ENCODE data around the gene SMARCC2. TPM values are rescaled to one million over a fixed set of nuclear protein-coding genes. Genes with fewer than 3 reads are reported as not detected.

Gene SMARCC2
- total and polyA plus RNA-seq, 2 of the 13 experiments (the other 11 are each of a cell fraction or from before 2014, with no cell fraction given), result 21.3 to 24.1 TPM

GRCh38 chr12:56158029-56158925, 31.0 kb downstream of the SMARCC2 start, which contains the start of gene MYL6 (continued):
- TF ChIP-seq KMT2B (CRISPR knock-in tag; IDR thresholded peaks at IDR 0.05) (0 out of 2 replicates have a peak, but pooled peaks have one; percentile 33), SRSF4 (IDR thresholded peaks at IDR 0.05; ENCODE audit: low read depth, low read length, poor library complexity, severe bottlenecking) (no peak), TARDBP (CRISPR knock-in tag; IDR thresholded peaks at IDR 0.05) (peak; percentile 68; the same call in 1 of the 2 replicates), SMYD3 (CRISPR knock-in tag; IDR thresholded peaks at IDR 0.05) (no peak), DMTF1 (CRISPR knock-in tag; IDR thresholded peaks at IDR 0.05) (no peak), TCF7L2 (IDR thresholded peaks at IDR 0.05; ENCODE audit: low read depth, low read length) (no peak), ZNF180 (CRISPR knock-in tag; IDR thresholded peaks at IDR 0.05; ENCODE audit: borderline replicate concordance, low read depth) (no peak), PRPF4 (IDR thresholded peaks at IDR 0.05; ENCODE audit: low read depth, low read length, poor library complexity, severe bottlenecking) (no peak), KLF6 (CRISPR knock-in tag; IDR thresholded peaks at IDR 0.05) (peak; percentile 75; the same call in 1 of the 2 replicates), NFKBIZ (CRISPR knock-in tag; IDR thresholded peaks at IDR 0.05) (no peak), ZBTB14 (CRISPR knock-in tag; IDR thresholded peaks at IDR 0.05) (no peak), ZFY (CRISPR knock-in tag; IDR thresholded peaks at IDR 0.05) (peak; percentile 55), ZNF326 (CRISPR knock-in tag; IDR thresholded peaks at IDR 0.05; ENCODE audit: borderline replicate concordance) (no peak), MLXIP (CRISPR knock-in tag; IDR thresholded peaks at IDR 0.05; ENCODE audit: borderline replicate concordance) (no peak), ZFX (CRISPR knock-in tag; IDR thresholded peaks at IDR 0.05; ENCODE audit: low read depth) (peak; percentile 83), EP300 (IDR thresholded peaks at IDR 0.05; ENCODE audit: low read depth in 2 of 2, low read length in 2 of 2) (no peak), EP300 (CRISPR knock-in tag; IDR thresholded peaks at IDR 0.05; ENCODE audit: borderline replicate concordance) (no peak; the same call in 1 of the 2 replicates), SMARCC2 (IDR thresholded peaks at IDR 0.05) (no peak), E2F1 (CRISPR knock-in tag; IDR thresholded peaks at IDR 0.05) (no peak), HNRNPL (IDR thresholded peaks at IDR 0.05; ENCODE audit: low read depth, low read length) (no peak), KAT8 (CRISPR knock-in tag; IDR thresholded peaks at IDR 0.05) (no peak; the same call in 1 of the 2 replicates)
